Kidney glomerular epithelial cell (primary cell): Measurements from ENCODE around the gene ACP5.
A peak's percentile ranks its signal among the peaks of the same experiment; 100 is the strongest.
"Not testable (repeated sequence)": the region's sequence is repeated elsewhere in the genome, so short reads cannot be mapped to it uniquely, and the experiment has no call there.

ENCODE experiments used
- DNase-seq: peaks from one replicate; lab custom pipeline; 2025; lab: John Stamatoyannopoulos, UW

ACP5 gene

DNA sequence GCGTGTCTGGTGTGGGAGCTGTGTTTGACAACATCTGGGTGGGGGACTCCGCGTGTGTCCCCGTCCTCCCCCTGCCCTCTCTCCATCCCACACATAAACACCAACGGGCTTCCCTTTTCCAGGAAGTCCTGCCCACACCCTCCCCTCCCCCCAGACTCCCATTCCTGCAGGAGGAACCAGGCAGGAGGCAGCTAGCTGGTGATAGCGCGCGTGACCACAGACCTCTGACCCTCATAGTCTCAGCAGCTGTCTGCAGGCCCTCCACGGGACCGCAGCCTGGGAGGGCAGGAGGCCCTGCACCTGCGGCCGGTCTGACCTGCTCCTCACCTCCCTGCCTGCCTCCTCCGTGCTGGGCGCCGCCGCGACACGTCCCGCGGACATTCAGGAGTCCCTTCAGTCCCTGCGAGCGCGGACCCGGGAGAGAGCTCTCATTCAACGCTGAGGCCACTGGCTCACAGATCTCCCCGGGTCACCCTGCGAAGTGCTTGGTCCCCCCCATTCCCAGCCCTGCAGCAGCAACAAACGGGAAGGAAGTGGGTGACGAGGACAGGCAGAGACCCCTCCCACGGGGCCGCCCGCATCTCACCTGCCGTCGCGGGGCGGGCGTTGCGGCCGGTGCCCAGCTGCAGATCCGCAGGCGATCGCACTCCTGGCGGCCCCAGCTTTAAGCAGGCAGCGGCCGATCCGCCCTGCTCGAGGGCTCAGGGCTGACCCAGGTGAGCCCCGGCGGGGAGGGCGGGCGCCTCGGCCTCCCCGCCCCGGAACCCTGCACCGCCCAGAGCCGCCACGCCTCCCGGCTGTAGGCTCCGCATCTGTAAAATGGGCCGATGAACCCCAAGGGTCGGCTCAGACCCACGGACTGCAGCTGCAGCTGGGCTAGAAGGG is 1.1 kb upstream of the ACP5 start:
- no peak for DNase-seq

DNA sequence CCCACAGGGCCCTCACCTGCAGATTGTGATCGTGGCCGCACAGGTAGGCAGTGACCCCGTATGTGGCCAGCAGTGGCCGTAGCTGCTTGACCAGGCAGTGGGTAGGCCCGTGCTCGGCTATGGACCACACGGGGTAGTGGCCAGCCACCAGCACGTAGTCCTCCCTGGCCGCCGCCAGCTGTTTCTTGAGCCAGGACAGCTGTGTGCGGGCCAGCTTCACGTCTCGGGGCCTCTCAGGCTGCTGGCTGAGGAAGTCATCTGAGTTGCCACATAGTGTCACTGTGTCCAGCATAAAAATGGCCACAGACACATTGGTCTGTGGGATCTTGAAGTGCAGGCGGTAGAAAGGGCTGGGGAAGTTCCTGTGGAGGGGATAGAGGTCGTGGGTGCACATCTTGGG is 1.2 kb downstream of the ACP5 start:
- no peak for DNase-seq

DNA sequence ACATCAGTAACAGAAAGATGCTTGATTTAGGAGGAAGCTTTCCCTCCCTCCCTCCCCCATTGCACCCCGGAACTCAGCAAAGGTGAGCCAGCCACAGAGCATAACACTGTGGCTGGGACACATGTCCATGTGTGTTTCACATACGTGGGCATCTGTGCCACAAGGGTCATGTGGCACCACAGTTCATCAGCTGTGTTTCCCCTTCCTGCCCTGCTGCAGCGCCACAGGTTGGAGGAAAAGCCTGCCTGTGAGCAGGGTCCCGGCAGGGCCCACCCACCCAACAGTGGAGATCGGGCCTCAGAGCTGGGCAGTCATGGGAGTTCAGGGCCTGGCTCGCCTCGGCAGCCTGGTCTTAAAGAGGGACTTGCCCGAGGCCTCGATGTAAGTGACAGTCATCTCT is 2.8 kb downstream of the ACP5 start:
- no peak for DNase-seq

DNA sequence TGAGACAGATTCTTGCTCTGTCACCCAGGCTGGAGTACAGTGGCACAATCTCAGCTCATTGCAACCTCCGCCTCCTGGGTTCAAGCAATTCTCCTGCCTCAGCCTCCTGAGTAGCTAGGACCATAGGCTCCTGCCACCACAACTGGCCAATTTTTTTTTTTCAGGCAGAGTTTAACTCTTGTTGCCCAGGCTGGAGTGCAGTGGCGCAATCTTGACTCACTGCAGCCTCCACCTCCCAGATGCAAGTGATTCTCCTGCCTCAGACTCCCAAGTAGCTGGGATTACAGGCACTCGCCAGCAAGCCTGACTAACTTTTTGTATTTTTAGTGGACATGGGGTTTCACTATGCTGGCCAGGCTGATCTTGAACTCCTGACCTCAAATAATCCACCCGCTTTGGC is 3.7 kb downstream of the ACP5 start:
- not testable (repeated sequence) for DNase-seq

DNA sequence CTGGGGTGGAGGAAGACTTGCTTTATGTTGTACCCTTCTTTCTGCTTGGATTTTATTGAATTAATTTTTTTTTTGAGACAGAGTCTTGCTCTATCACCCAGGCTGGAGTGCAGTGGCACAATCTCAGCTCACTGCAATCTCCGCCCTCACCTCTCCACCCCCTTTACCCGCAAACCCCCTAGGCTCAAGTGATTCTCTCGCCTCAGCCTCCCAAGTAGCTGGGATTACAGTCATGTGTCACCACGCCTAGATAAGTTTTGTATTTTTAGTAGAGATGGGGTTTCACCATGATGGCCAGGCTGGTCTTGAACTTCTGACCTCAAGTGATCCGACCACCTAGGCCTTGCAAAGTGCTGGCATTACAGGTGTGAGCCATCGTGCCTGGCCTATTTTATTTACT is 4.1 kb downstream of the ACP5 start:
- not testable (repeated sequence) for DNase-seq

DNA sequence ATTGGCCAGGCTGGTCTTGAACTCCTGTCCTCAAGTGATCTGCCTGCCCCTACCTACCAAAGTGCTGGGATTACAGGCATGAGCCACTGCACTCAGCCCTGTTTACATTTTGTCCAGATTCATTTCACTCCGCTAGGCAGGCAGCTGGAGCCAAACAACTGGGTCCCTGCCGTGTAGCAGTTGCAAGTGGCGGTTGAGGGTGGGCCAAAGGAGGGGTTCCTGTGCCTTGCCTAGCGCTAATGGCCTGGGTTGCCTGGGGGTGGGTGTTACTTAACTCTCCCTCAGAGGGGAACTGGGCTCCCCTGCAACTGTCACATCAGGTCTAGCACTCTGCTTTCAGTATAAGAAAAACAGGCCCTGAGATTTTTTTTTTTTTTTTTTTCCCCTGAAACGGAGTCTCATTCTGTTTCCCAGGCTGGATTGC is 7.4 kb downstream of the ACP5 start:
- no peak for DNase-seq

DNA sequence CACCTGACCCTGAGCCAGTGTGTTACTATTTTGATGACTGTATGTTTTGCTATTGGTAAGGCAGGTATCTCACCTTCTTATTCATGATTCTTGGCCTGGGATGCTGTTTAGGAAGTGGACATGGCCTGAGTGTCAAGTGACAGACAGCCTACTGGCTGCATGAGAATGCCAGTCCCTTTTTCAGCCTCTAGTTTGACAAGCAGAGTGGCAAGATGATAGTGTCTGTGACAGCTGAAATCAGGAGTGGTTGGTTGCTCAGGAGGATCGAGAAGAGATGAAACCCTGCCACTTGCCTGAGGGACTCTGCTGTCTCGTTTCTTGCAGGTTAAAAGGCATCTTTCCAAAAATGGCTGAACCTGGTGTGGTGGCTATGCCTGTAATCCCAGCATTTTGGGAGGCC is 11.3 kb downstream of the ACP5 start:
- no peak for DNase-seq

DNA sequence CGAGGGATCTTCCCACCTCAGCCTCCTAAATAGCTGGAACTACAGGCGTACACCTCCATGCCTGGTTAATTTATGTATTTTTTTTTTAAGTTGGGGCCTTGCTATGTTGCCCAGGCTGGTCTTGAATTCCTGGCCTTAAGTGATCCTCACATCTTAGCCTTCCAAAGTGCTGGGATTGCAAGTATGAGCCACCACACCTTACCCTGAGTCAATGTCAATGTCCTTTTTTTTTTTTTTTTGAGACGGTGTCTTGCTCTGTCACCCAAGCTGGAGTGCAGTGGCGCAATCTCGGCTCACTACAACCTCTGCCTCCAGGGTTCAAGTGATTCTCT is 11.8 kb downstream of the ACP5 start:
- not testable (repeated sequence) for DNase-seq

DNA sequence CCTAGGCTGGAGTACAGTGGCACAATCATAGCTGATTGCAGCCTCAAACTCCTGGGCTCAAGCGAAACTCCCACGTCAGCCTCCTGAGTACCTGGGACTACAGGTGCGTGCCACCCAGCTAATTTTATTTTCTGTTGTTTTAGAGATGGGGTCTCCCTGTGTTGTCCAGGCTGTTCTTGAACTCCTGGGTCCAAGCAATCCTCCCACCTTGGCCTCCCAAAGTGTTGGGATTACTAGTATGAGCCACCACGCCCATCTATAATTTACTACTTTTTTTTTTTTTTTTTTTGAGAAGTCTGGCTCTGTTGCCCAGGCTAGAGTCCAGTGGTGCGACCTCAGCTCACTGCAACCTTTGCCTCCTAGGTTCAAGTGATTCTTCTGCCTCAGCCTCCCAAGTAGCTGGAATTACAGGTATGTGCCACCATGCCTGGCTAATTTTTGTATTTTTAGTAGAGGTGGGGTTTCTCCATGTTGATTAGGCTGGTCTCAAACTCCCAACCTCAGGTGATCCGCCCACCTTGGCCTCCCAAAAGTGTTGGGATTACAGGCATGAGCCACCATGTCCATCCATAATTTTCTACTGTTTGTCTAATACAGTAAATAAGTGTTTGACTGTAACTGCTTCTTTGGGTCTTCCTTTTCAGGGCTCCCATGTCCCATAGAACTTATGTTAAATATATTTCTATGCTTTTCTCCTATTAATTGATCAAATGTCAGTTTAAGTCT is 13.2 kb downstream of the ACP5 start:
- not testable (repeated sequence) for DNase-seq

DNA sequence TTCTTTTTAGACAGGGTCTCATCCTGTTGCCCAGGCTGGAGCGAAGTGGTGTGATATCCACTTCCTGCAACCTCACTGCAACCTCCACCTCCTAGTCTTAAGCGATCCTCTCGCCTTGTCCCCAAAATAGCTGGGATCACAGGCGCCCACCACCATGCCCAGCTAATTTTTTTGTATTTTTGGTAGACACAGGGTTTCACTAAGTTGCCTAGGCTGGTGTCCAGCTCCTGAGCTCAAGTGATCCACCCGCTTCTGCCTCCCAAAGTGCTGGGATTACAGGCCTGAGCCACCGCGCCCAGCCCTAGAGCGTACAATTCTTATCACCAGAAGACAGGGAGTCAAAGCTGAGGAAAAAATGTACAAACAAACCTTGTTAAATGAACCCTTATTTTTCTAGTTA is 13.9 kb downstream of the ACP5 start:
- DNase-seq, result no peak

DNA sequence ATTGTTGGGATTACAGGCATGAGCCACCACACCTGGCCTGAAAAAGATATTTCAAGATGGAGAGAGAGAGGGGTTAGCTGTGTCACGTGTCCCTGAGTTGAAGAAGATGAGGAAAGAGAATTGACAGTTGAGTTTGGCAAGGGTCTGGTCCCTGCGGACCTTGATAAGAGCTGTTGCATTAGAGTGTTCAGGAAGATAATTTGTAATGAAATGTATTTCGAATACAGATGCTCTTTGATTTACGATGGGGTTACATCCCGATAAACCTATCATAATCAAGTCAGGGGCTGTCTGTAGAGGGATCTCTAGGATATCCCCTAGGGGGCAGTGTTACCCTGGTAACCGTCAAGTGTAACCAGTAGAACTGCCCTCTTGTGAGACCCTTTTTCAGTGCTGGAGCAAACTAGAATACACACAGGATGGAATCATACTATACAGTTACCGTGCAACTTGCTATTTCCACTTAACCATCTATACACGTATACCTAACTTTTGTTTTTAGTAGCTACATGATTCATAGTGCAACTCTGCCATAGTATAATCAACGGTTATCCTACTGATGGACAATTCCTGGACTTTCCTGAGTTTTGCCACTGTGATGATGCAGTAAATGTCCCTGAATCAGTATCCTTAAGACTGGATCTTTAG is 16.9 kb downstream of the ACP5 start:
- DNase-seq, result peak; percentile 60

DNA sequence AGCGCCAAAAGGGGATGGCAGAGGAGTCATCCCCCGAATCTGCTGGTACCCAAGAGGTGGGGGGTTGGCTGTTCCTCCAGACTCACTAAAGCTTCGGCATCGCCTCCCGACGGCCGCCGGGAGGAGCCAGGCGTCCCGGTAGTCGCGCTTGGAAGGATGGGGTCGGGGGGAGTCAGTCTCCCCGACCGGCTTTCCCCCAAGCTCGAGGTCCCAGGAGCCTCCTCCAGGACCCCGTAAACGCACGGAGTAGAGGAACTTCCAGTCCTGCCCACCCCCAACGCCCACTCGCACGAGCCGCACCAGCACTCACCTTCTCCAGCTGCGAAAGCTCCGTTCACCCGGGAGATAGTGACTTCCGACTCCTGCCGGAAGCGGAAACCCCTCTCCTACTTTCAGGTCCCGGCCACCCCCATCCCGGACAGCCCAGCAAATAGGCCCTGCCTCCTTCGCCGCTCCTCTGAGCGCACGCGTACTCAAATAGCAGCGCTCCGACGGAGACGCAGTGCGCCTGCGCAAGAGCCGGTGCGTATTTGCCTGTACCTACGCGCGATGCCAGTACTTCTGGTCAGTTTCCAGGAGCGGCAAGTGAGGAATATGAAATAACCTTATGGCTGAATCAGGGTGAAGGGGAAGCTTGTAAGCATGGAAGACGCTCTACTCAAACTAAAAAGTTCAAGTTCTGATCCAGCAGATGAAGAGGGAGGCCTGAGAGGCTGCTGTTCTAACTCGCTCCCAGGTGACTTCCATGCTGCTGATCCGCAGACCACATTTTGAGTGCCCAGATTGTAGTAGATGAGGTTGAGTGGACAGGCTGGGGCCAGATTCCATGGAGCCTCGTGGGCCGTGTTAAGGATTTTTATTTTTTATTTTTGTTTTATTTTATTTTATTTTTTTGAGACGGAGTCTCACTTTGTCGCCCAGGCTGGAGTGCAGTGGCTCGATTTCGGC is 18.3 kb downstream of the ACP5 start, which contains the start of gene ELOF1:
Gene ELOF1, minus strand, starts transcription at position 350 of the 948 bp plus-strand sequence. CDS start 4,883 bp downstream, outside the sequence.
- DNase-seq, result peak; percentile 95

DNA sequence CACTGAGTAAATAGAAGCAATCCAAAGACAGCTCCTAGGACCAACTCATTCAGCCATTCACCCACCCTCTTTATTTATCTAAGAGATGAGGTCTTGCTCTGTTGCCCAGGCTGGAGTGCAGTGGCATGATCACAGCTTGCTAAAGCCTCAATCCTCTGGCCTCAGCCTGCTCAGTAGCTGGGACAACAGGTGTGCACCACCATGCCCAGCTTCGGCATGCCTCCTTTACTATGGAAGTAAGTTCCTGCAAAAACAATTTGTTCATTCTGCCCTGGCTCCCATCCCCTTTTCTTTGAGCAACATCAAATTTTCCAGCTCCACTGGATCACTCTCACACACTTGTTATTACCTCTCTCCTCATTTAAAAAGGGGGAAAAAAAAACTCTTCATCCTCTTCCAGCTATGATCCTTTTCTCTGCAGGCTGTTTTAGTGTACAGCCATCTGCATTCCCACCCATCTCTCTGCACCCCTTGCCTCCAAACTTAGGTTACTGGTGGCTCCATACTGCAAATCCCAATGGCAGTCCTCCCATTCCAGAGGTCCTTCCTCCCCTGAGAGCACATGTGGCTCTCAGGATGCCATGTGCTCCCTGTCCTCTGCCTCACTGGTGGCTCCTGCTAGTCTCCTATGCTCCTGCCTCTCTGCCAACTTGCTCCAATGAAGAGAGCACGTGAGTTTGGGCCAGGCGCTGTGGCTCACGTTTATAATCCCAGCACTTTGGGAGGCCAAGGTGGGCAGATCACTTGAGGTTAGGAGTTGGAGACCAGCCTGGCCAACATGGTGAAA is 20.6 kb downstream of the ACP5 start:
- DNase-seq, result no peak

DNA sequence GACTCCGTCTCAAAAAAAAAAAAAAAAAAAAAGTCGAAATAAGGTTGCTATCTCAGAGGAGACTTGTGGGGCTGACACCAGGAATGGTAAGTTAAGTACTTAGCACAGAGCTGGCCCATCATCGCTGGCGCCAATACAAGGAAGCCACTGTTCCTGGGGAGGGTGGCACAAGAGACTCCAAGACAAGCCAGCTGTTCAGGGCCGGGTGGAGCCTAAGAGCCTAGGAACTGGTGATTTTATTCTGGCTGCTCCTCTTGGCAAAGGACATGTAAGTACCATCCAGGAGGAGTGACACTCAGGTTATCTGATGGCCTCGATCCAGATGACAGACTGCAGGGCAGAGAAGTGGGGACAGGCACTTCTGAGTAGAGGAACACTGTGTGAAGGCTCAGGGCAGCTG is 22.2 kb downstream of the ACP5 start:
- no peak for DNase-seq

DNA sequence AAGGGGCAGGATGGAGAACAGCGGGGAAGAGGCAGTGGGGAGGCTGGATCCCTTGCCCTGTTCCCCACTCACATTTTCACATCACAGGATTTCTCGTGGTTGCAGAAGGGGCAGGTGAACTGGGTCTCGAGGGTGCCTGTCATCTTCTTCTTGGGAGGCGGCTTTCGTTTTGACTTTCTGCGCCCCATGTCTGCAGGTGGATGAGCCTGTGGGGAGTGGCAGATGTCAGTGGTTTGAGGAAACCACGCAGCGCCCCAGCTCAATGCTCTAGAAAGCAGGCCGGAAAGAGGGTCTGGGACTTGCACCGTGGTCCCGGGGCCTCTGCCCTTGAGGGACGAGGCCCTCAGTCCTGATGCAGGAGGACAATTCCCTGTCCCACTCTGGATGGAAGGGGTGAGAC is 23.3 kb downstream of the ACP5 start:
- no peak for DNase-seq

DNA sequence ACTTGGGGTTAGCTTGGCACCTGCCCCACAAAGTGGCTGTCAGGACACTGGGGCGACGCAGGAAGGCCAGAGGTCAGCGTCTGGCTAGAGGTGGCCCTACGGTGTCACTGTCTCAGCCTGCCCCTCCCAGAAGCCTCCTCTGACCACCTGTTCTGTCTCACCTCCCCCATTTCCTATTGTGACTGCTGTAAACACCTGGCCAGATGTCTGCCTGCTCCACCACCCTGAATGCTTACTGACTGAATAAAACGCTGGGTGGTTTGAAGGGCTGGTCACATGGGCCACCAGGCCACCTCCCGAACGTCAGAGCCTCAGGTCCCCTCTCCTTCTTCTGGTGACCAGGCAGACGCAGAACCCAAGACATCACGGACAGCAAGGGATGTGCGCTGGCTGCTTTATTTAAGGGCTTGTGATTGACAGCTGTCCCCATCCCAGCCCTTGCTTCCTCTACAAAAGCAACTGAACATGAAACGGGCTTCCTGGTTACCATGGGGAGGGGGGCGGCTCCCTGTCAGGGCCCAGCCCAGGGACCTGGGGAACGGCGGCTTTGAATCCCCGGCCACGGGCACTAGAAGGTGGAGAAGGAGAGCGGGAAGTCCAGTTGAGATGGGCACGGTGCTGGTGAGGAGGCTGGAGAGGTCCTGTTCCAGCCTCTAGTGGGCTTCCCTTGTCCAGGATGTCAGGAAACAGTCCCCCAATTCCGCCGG is 24.6 kb downstream of the ACP5 start:
- DNase-seq, result no peak

DNA sequence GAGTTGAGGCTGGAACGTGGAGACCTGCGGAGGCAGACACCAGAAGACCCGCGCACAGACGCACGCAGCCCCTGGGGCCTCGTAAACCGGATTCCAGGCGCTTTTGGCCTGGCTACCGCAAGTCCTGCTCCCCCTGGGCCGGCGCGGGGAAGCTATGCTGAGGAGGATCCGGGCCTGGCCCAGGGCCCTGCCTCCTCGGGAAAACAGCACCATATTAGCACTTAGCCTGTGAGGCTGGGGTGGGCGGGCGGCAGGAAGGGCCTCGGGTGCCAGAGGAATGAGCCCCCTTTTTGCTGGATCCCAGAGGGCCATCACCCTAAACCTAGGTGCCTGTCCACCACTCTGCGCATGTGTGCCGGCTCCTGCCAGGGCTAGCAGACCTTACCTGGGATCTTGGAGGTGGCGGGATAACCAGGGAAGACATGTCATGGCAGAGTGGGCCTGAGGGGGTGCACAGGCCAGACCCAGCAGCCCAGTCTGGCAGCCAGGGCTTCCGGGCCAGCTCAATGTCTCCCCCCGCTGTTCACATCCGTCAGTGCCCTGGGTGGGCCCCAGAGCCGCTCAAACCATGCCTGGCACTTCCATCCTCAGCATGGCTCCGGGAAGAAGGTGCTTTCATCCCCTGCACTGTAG is 25.7 kb downstream of the ACP5 start:
- no peak for DNase-seq

DNA sequence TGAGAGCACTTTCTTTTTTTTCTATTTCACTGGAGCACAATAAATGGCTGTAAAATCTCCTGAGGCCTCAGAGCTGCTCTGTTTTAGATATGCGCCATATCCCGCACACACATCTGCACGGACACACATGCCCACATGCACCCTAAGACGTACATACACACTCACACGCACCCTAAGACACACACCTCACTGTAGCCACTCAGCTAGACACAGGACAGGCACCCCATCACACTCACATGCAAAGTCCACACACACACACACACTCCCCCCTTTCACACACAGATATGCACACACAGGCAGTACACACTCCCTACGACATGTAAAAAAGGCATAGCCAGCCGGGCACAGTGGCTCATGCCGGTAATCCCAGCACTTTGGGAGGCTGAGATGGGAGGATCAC is 27.2 kb downstream of the ACP5 start:
- no peak for DNase-seq

DNA sequence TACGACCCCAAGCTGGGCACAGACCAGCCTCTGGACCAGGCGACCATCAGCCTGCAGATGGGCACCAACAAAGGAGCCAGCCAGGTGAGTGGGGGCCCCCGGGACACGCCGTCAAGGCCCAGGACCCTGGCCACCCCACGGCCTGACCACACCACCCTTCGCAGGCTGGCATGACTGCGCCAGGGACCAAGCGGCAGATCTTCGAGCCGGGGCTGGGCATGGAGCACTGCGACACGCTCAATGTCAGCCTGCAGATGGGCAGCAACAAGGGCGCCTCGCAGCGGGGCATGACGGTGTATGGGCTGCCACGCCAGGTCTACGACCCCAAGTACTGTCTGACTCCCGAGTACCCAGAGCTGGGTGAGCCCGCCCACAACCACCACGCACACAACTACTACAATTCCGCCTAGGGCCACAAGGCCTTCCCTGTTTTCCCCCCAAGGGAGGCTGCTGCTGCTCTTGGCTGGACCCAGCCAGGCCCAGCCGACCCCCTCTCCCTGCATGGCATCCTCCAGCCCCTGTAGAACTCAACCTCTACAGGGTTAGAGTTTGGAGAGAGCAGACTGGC is 28.0 kb downstream of the ACP5 start:
- no peak for DNase-seq
